ENCODE data around the gene PLAGL1.

DNA sequence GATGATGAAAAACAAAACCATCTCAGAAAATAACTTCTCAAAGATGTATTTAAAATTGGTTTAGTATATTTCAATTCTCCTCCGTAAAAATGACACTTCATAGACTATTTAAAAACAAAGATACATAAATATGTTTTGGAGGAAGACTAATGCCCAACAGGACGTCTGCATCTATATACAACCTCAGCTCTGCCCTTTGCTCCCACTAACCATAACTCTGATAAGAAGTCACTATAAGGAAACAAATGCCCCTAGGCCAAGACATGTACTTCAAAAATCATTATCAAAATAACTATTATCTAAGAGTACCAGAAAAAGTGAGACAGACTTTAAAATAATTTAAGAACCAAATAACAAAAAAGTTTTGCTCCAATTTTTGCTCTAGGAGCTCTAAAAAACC, 23.4 kb downstream of the PLAGL1 start:
- TF ChIP-seq EZH2phosphoT487 (IDR thresholded peaks at IDR 0.05; ENCODE audit: low read depth, severe bottlenecking, unreplicated experiment) (no peak), EZH2 (IDR thresholded peaks at IDR 0.05; ENCODE audit: borderline replicate concordance) (no peak)
- TF ChIP-seq, protein P1, sequence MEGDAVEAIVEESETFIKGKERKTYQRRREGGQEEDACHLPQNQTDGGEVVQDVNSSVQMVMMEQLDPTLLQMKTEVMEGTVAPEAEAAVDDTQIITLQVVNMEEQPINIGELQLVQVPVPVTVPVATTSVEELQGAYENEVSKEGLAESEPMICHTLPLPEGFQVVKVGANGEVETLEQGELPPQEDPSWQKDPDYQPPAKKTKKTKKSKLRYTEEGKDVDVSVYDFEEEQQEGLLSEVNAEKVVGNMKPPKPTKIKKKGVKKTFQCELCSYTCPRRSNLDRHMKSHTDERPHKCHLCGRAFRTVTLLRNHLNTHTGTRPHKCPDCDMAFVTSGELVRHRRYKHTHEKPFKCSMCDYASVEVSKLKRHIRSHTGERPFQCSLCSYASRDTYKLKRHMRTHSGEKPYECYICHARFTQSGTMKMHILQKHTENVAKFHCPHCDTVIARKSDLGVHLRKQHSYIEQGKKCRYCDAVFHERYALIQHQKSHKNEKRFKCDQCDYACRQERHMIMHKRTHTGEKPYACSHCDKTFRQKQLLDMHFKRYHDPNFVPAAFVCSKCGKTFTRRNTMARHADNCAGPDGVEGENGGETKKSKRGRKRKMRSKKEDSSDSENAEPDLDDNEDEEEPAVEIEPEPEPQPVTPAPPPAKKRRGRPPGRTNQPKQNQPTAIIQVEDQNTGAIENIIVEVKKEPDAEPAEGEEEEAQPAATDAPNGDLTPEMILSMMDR (IDR thresholded peaks at IDR 0.05; ENCODE audit: poor library complexity) = no peak

Measured in hepatocyte (in vitro differentiated cells).